Body of pancreas (tissue), 4 donors: Measurements from ENCODE around the gene LRRC8B. TPM values are rescaled to one million over a fixed set of nuclear protein-coding genes. Genes with fewer than 3 reads are reported as not detected.

ENCODE experiments used
- ATAC-seq: fragments of 150-250 bp; one replicate; pipeline ENCODE4 v1.9.1; 2016
- DNase-seq, 4 donors: peaks; one replicate each; pipeline ENCODE4 v3.0.0-alpha.2; 2019
- H3K27ac ChIP-seq, 4 donors: fragments of 200-600 bp; sonication (generic); 1 replicate in 3 of 4; 2 replicates in 1 of 4; pipeline versions ENCODE4 v1.5.1 to v1.6.1; 2016 to 2019; ENCODE audit warnings: mild to moderate bottlenecking in 1 of 4, mixed read lengths in 1 of 4, moderate library complexity in 1 of 4
- H3K27me3 ChIP-seq, 2 donors: fragments of 200-600 bp; sonication (generic); one replicate each; pipeline ENCODE4 v1.6.0; 2016; ENCODE audit warnings: mild to moderate bottlenecking in 1 of 2
- H3K36me3 ChIP-seq, 2 donors: fragments of 200-600 bp; sonication (generic); replicated peaks in 1 of 2; 2 replicates each; pipeline ENCODE4 v1.5.1; 2016; ENCODE audit warnings: low read depth in 2 of 2; ENCODE audit not compliant: insufficient read depth in 1 of 2
- H3K4me1 ChIP-seq: fragments of 200-600 bp; sonication (generic); one replicate; pipeline ENCODE4 v1.6.0; 2016
- H3K4me3 ChIP-seq, 2 donors: fragments of 200-600 bp; sonication (generic); 1 replicate in 1 of 2; 2 replicates in 1 of 2; pipeline ENCODE4 v1.5.1; 2016 to 2019
- H3K9me3 ChIP-seq, 3 donors: fragments of 200-600 bp; sonication (generic); 1 replicate in 2 of 3; 2 replicates in 1 of 3; pipeline ENCODE4 v1.5.1; 2016
- POLR2A ChIP-seq, 3 donors: fragments of 450-650 bp; IDR thresholded peaks; one replicate each; pipeline ENCODE4 v1.6.1; 2016; ENCODE audit warnings: antibody characterized with exemption in 3 of 3, mild to moderate bottlenecking in 2 of 3
- WGBS, 2 donors: methylation state at CpG; one replicate each; pipeline ENCODE4 v1.1.5; 2017; 5-methylcytosine and 5-hydroxymethylcytosine counted together
- intact Hi-C: fragments of 100-400 bp; cut with DNase I; formaldehyde crosslinking; loops from one replicate; pipeline ENCODE4 v1.15.1; 2023
- total RNA-seq, 2 donors: library from RNA; depleted of rRNA; stranded (reverse); fragments of >200 nt; gene quantifications; one replicate each; pipeline ENCODE4 v1.1.0, GENCODE V29; 2016
- TF ChIP-seq, protein P1 (sequence below), 7 experiments: fragments of 450-650 bp in 4 of 7; fragments of 200-600 bp in 3 of 7; sonication (generic) in 3 of 7; IDR thresholded peaks; one replicate each; pipeline ENCODE4 v1.5.1; 2016 to 2019; ENCODE audit warnings: antibody characterized with exemption in 7 of 7

The LRRC8B gene
- total RNA-seq, 2 donors from 2014 or later, result 6.0 to 23.4 TPM

- DNase-seq, result no peak
- no peaks in the 10 kb centered on the region for H3K36me3 ChIP-seq
- H3K9me3 ChIP-seq, result no peaks in the 10 kb centered on the region
- no peak overlapping the region for H3K27ac ChIP-seq
- intact Hi-C loops, result no loop called here
- peaks cover 58% of the 10 kb centered on the region for H3K4me1 ChIP-seq
- H3K4me3 ChIP-seq, result no peak overlapping the region
- H3K27me3 ChIP-seq, result no peaks in the 10 kb centered on the region
- no peak for TF ChIP-seq POLR2A (IDR thresholded peaks at IDR 0.05)
- TF ChIP-seq, protein P1, sequence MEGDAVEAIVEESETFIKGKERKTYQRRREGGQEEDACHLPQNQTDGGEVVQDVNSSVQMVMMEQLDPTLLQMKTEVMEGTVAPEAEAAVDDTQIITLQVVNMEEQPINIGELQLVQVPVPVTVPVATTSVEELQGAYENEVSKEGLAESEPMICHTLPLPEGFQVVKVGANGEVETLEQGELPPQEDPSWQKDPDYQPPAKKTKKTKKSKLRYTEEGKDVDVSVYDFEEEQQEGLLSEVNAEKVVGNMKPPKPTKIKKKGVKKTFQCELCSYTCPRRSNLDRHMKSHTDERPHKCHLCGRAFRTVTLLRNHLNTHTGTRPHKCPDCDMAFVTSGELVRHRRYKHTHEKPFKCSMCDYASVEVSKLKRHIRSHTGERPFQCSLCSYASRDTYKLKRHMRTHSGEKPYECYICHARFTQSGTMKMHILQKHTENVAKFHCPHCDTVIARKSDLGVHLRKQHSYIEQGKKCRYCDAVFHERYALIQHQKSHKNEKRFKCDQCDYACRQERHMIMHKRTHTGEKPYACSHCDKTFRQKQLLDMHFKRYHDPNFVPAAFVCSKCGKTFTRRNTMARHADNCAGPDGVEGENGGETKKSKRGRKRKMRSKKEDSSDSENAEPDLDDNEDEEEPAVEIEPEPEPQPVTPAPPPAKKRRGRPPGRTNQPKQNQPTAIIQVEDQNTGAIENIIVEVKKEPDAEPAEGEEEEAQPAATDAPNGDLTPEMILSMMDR (IDR thresholded peaks at IDR 0.05), result no peak
- ATAC-seq, result no peak
Observed at GRCh38 chr1:89528382-89528780, 3.8 kb downstream of the LRRC8B start.

GRCh38 chr1:89529196-89529595 is 4.6 kb downstream of the LRRC8B start:
- DNase-seq, result no peak
- no peak overlapping the region for H3K27ac ChIP-seq
- no peak overlapping the region for H3K4me3 ChIP-seq
- no peak for ATAC-seq
- H3K9me3 ChIP-seq, result no peaks in the 10 kb centered on the region
- H3K27me3 ChIP-seq, result no peaks in the 10 kb centered on the region
- TF ChIP-seq POLR2A (IDR thresholded peaks at IDR 0.05), result no peak
- TF ChIP-seq, protein P1 (IDR thresholded peaks at IDR 0.05), result no peak
- no peaks in the 10 kb centered on the region for H3K36me3 ChIP-seq
- intact Hi-C loops, result no loop called here
- peaks cover 52% of the 10 kb centered on the region for H3K4me1 ChIP-seq
- WGBS, 2 donors, result 71 to 72% methylated on average over 2 of the region's 2 CpGs

DNA sequence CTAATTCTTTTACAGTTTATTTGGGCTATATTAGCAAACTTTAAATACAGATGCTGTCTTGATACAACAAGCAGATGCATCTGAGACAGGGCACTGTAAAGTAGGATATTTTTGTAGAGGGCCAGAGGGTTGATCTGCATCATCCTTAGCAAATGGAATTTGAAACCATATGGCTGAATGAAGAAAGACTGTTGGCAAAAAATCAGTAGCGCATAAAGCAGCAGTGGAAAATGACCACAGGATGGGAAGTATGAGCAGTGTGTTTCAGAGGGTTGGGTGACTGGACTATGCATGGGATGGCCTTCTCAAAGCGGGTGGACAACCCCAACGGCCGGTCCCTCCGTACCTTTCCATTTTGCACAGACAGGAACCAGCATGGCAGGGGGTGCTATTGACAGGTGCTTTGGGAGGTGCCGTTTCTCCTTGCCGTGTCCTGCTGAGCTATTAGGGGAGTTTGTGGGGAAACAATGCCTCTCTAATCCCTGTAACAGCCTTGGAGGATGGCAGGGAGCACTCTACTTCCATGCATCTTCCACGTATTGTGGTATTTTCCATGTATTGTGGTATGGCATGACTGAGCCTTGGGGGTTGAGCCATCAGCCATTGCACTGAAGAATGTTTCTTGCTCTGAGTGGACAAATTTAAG is 5.9 kb downstream of the LRRC8B start:
- Histone ChIP-seq H3K4me1 (peaks cover 48% of the 10 kb centered on the region), H3K27ac (no peak overlapping the region), H3K36me3 (no peaks in the 10 kb centered on the region), H3K9me3 (no peaks in the 10 kb centered on the region), H3K27me3 (no peaks in the 10 kb centered on the region), H3K4me3 (no peak overlapping the region)
- intact Hi-C loops, result no loop called here
- DNase-seq (no peak), ATAC-seq (no peak)
- TF ChIP-seq, protein P1 (IDR thresholded peaks at IDR 0.05), result no peak
- no peak for TF ChIP-seq POLR2A (IDR thresholded peaks at IDR 0.05)
- 80 to 94% methylated on average over 8 of the region's 8 CpGs for WGBS, 2 donors

GRCh38 chr1:89531480-89532139 is 7.0 kb downstream of the LRRC8B start:
- Histone ChIP-seq H3K4me3 (no peak overlapping the region), H3K36me3 (no peaks in the 10 kb centered on the region), H3K27me3 (no peaks in the 10 kb centered on the region), H3K4me1 (peaks cover 38% of the 10 kb centered on the region), H3K9me3 (no peaks in the 10 kb centered on the region), H3K27ac (no peak overlapping the region)
- intact Hi-C loops, result no loop called here
- ATAC-seq (no peak), DNase-seq (no peak)
- 88 to 98% methylated on average over 3 of the region's 3 CpGs for WGBS, 2 donors
- TF ChIP-seq, protein P1 (IDR thresholded peaks at IDR 0.05), result no peak
- TF ChIP-seq POLR2A (IDR thresholded peaks at IDR 0.05), result no peak

DNA sequence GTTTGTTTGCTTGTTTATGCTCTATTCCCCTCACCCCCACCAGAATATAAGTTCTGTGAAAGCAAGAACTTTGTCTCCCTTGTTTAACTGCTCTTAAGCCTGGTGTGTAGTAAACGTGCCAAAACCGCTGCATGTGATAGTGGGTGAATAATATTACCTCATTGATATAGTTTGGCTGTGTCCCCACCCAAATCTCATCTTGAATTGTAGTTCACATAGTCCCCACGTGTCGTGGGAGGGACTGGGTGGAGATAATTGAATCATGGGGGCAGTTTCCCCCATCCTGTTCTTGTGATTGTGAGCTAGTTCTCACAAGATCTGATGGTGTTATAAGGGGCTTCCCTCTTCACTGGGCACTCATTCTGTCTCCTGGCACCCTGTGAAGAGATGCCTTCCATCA is 7.6 kb downstream of the LRRC8B start:
- 80 to 90% methylated on average over 4 of the region's 4 CpGs for WGBS, 2 donors
- Histone ChIP-seq H3K27me3 (no peaks in the 10 kb centered on the region), H3K36me3 (no peaks in the 10 kb centered on the region), H3K27ac (no peak overlapping the region), H3K4me3 (no peak overlapping the region), H3K4me1 (peaks cover 32% of the 10 kb centered on the region), H3K9me3 (no peaks in the 10 kb centered on the region)
- intact Hi-C loops, result no loop called here
- TF ChIP-seq, protein P1 (IDR thresholded peaks at IDR 0.05), result no peak
- no peak for TF ChIP-seq POLR2A (IDR thresholded peaks at IDR 0.05)
- DNase-seq, result no peak
- no peak for ATAC-seq
